ENCODE results near the gene SYNJ2. TPM values are rescaled to one million over a fixed set of nuclear protein-coding genes. Genes with fewer than 3 reads are reported as not detected.
A peak's percentile ranks its signal among the peaks of the same experiment; 100 is the strongest.

The SYNJ2 gene
- total RNA-seq, 2 donors from 2014 or later, result 24.7 to 37.3 TPM

- DNase-seq (ENCODE audit: low spot score), result no peak
- Mint-ChIP-seq H3K9me3 (peaks cover 5% of the 10 kb centered on the region), H3K27me3 (no peaks in the 10 kb centered on the region), H3K4me3 (peak overlapping the region; percentile 40), H3K27ac (peak overlapping the region; percentile 73 to 86), H3K4me1 (ENCODE audit: low read depth in 2 of 2) (peaks cover 60 to 63% of the 10 kb centered on the region in 2 donors), H3K36me3 (no peaks in the 10 kb centered on the region)
- ATAC-seq, result peak in 1 of 2 donors; percentile 51
Measured at GRCh38 chr6:158011478-158011920, 29.8 kb downstream of the SYNJ2 start.

DNA sequence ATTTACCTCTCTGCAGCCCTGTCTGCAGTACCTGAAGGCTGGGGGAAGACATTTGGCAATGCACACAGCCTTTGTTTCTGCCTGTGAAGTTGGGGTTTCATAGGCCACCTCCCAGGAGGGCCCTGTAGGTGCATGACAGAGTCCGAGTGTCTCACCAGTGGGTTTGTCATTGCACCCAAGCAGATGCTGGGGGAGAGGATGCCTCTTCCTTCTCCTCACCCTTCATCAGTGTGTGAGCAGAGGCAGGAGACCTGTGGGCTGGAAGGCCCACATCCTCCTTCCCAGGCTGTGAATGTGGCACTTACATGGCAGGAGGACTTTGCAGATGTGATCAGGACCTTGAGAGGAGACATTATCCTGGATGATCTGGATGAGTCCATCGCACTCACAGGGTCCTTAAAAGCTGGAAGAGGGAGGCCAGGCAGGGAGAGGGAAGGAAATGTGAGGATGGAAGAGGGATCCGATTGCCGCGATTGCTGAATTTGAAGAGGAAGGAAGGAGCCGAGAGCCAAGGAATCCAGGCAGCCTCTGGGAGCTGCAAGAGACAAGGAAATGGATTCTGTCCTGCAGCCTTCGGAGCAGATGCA is 30.4 kb downstream of the SYNJ2 start:
- ATAC-seq, result peak in 1 of 2 donors; percentile 64
- peak overlapping the region; percentile 73 to 86 for H3K27ac Mint-ChIP-seq
- no peak for DNase-seq (ENCODE audit: low spot score)
- H3K4me1 Mint-ChIP-seq (ENCODE audit: low read depth in 2 of 2), result peaks cover 60 to 63% of the 10 kb centered on the region in 2 donors
- no peaks in the 10 kb centered on the region for H3K36me3 Mint-ChIP-seq
- H3K9me3 Mint-ChIP-seq, result peaks cover 5% of the 10 kb centered on the region
- H3K4me3 Mint-ChIP-seq, result peak overlapping the region; percentile 40
- H3K27me3 Mint-ChIP-seq, result no peaks in the 10 kb centered on the region

DNA sequence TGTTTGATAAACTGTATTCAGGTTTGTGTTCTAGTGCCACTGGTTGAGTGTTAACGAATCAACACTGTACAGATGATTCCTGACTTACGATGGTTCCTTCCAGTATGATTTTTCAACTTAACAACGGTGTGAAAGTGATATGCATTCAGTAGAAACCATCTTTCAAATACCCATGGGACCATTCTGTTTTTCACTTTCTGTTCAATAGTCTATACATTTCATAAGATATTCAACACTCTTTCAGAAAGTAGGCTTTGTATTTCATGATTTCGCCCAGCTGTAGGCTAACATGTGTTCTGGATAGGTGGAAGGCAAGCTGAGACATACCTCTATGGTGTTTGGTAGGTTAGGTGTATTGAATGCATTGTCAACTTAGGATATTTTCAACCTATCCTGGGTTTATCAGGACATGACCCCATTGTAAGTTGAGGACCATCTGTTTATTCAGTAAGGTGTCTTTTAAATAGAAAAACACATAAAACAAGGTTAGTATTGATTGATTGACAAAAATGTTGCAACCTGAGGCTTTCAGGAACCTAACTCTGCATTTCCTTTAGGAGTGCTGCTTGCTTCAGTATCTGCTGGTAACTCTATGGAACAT is 32.3 kb downstream of the SYNJ2 start:
- H3K9me3 Mint-ChIP-seq, result peaks cover 5% of the 10 kb centered on the region
- no peak overlapping the region for H3K4me3 Mint-ChIP-seq
- DNase-seq (ENCODE audit: low spot score) (no peak), ATAC-seq (no peak)
- H3K27me3 Mint-ChIP-seq, result no peaks in the 10 kb centered on the region
- H3K27ac Mint-ChIP-seq, result peak overlapping the region; percentile 57 to 64
- H3K36me3 Mint-ChIP-seq, result no peaks in the 10 kb centered on the region
- H3K4me1 Mint-ChIP-seq (ENCODE audit: low read depth in 2 of 2), result peaks cover 50 to 51% of the 10 kb centered on the region in 2 donors

DNA sequence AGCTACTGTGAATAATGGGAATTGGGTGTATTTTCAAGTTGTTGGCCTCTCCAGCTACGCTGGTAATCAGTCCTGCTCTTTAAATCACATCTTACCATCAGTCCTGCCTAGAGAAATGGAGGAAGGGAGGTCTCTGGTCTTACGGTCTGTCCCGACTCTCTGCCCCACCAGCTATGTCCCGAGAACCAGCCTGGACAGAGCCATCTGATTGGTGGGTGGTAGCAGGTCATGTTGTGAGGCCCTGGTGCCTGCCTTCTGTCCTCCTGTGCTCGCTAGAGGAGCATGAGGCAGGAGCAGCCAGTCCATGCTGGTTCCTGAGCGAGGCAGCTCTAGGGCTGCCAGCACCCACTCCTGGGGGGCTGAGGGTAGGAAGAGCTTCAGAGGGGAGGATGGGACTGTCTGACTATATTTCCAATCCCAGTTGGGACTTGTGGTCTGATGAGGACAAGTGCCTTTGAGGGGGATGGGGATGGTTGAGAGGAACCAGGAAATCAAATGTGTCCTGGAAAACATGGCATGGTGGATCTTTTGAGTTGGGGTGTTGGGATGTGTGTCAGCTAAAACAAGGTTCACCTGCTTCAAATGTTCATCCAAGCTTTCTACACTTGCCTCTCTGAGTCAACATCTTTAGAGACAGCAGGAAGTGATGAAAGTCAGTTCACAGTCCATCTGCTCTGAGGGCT is 33.0 kb downstream of the SYNJ2 start:
- Mint-ChIP-seq H3K27me3 (no peaks in the 10 kb centered on the region), H3K36me3 (no peaks in the 10 kb centered on the region), H3K9me3 (peaks cover 5% of the 10 kb centered on the region), H3K4me1 (ENCODE audit: low read depth in 2 of 2) (peaks cover 43 to 45% of the 10 kb centered on the region in 2 donors), H3K4me3 (peak overlapping the region; percentile 61), H3K27ac (peak overlapping the region; percentile 57 to 64)
- peak; percentile 57 to 60 for ATAC-seq
- DNase-seq (ENCODE audit: low spot score), result no peak

GRCh38 chr6:158015188-158015506 is 33.5 kb downstream of the SYNJ2 start:
- peaks cover 39 to 42% of the 10 kb centered on the region in 2 donors for H3K4me1 Mint-ChIP-seq (ENCODE audit: low read depth in 2 of 2)
- H3K27ac Mint-ChIP-seq, result peak overlapping the region; percentile 57 to 64
- DNase-seq (ENCODE audit: low spot score), result no peak
- H3K36me3 Mint-ChIP-seq, result peaks cover 2% of the 10 kb centered on the region
- H3K27me3 Mint-ChIP-seq, result no peaks in the 10 kb centered on the region
- H3K4me3 Mint-ChIP-seq, result peak overlapping the region; percentile 61
- H3K9me3 Mint-ChIP-seq, result peaks cover 5% of the 10 kb centered on the region
- ATAC-seq, result no peak

GRCh38 chr6:158016571-158017383 is 35.1 kb downstream of the SYNJ2 start:
- DNase-seq (ENCODE audit: low spot score) (no peak), ATAC-seq (no peak)
- H3K27me3 Mint-ChIP-seq, result no peaks in the 10 kb centered on the region
- H3K36me3 Mint-ChIP-seq, result peaks cover 7% of the 10 kb centered on the region
- no peak overlapping the region for H3K4me3 Mint-ChIP-seq
- H3K9me3 Mint-ChIP-seq, result peaks cover 5% of the 10 kb centered on the region
- peak overlapping the region in 1 of 2 donors; percentile 84 for H3K27ac Mint-ChIP-seq
- peaks cover 25 to 26% of the 10 kb centered on the region in 2 donors for H3K4me1 Mint-ChIP-seq (ENCODE audit: low read depth in 2 of 2)

DNA sequence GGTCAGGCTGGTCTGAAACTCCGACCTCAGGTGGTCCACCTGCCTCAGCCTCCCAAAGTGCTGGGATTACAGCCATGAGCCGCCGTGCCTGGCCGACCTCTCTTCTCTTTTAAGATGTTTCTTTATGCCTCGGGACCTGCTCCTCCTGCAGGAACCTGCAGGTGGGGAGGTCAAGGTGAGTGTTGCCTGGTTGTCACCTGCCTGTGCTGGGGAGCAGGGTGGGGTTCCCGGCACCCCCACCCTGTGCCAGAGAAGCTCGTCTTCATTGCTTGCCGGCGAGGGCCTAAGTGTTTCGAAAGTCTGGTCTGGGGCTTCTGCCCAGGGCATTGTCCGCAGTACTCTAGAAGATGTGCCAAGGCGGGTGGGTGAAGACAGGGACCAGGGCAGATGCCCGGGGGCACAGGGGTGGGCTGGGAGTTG is 36.0 kb downstream of the SYNJ2 start:
- peak overlapping the region in 1 of 2 donors; percentile 62 for H3K27ac Mint-ChIP-seq
- DNase-seq (ENCODE audit: low spot score), result no peak
- peaks cover 18% of the 10 kb centered on the region in 2 donors for H3K4me1 Mint-ChIP-seq (ENCODE audit: low read depth in 2 of 2)
- H3K9me3 Mint-ChIP-seq, result peaks cover 5% of the 10 kb centered on the region
- no peak for ATAC-seq
- H3K27me3 Mint-ChIP-seq, result no peaks in the 10 kb centered on the region
- H3K36me3 Mint-ChIP-seq, result peaks cover 7% of the 10 kb centered on the region
- H3K4me3 Mint-ChIP-seq, result no peak overlapping the region

GRCh38 chr6:158018041-158018771 is 36.5 kb downstream of the SYNJ2 start:
- peaks cover 18% of the 10 kb centered on the region in 2 donors for H3K4me1 Mint-ChIP-seq (ENCODE audit: low read depth in 2 of 2)
- H3K4me3 Mint-ChIP-seq, result no peak overlapping the region
- H3K27ac Mint-ChIP-seq, result peak overlapping the region in 1 of 2 donors; percentile 62
- peaks cover 5% of the 10 kb centered on the region for H3K9me3 Mint-ChIP-seq
- no peaks in the 10 kb centered on the region for H3K27me3 Mint-ChIP-seq
- H3K36me3 Mint-ChIP-seq, result peaks cover 7% of the 10 kb centered on the region
- no peak for DNase-seq (ENCODE audit: low spot score)
- ATAC-seq, result no peak

DNA sequence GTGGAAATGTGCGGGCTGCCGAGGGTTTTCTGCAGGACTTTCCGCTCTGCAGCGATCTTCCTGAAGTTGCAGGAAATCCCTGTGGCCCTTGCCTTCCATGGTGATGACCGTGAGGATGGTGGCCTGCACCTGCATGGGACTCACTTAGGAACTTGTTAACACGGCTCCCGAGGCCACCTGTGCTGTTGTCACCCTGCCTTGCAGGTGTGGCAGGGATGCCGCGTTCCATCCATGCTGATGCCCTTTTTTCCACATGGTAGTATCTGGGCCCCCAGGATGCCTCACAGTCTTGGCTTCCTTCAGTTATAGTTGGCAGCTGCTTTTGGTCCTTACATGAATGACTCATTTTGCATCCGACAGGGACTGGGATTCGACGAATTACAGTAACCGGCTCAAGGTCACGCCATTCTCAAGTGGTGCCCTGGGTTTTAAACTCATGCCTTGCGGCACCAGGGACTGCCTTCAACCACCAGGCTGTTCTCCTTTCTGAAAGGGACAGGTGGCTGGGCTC is 37.2 kb downstream of the SYNJ2 start:
- no peak overlapping the region for H3K4me3 Mint-ChIP-seq
- no peaks in the 10 kb centered on the region for H3K27me3 Mint-ChIP-seq
- peaks cover 7% of the 10 kb centered on the region for H3K36me3 Mint-ChIP-seq
- DNase-seq (ENCODE audit: low spot score) (no peak), ATAC-seq (no peak)
- peaks cover 3% of the 10 kb centered on the region for H3K9me3 Mint-ChIP-seq
- H3K27ac Mint-ChIP-seq, result no peak overlapping the region
- H3K4me1 Mint-ChIP-seq (ENCODE audit: low read depth in 2 of 2), result peaks cover 12 to 13% of the 10 kb centered on the region in 2 donors

- Mint-ChIP-seq H3K9me3 (peaks cover 2% of the 10 kb centered on the region), H3K4me3 (no peak overlapping the region), H3K27ac (no peak overlapping the region), H3K27me3 (no peaks in the 10 kb centered on the region), H3K4me1 (ENCODE audit: low read depth in 2 of 2) (peaks cover 8 to 10% of the 10 kb centered on the region in 2 donors), H3K36me3 (peaks cover 7% of the 10 kb centered on the region)
- ATAC-seq (no peak), DNase-seq (ENCODE audit: low spot score) (no peak)
Measured at GRCh38 chr6:158019416-158019815, 37.8 kb downstream of the SYNJ2 start.

DNA sequence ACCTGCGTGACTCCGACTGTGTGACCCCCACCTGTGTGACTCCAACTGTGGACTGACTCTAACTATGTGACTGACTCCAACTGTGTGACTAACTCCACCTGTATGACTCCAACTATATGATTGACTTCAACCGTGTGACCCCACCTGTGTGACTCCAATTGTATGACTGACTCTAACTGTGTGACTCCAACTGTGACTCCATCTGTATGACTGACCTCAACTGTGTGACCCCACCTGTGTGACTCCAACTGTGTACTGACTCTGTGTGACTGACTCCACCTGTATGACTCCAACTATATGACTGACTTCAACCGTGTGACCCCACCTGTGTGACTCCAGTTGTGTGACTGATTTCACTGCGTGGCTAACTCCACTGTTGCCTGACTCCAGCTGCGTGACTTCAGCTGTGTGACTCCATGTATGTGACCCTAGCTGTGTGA is 38.6 kb downstream of the SYNJ2 start:
- peak; percentile 17 to 18 for ATAC-seq
- H3K27ac Mint-ChIP-seq, result no peak overlapping the region
- peaks cover 7% of the 10 kb centered on the region for H3K36me3 Mint-ChIP-seq
- no peak overlapping the region for H3K4me3 Mint-ChIP-seq
- H3K27me3 Mint-ChIP-seq, result no peaks in the 10 kb centered on the region
- no peaks in the 10 kb centered on the region for H3K9me3 Mint-ChIP-seq
- peaks cover 0 to 6% of the 10 kb centered on the region in 2 donors for H3K4me1 Mint-ChIP-seq (ENCODE audit: low read depth in 2 of 2)
- no peak for DNase-seq (ENCODE audit: low spot score)

DNA sequence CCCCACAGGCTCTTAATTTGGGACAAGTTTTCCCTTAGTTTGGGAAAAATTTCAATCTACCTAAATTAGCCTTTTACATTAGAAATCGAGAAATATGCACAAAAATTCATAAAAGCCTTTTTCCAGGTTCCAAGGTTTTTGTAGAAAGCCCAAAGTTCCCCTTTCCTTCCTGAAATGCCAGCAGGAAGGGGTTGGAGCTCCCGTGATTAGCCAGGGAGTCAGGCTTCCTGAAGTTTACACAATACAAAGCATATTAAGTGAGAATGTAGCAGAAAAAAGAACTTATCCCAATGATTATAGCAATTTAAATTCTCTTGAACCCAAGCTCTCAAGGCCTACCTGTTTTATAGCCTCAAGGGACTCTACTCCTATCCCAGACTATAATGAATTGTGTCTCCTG is 39.1 kb downstream of the SYNJ2 start:
- no peak for ATAC-seq
- DNase-seq (ENCODE audit: low spot score), result no peak
- no peaks in the 10 kb centered on the region for H3K27me3 Mint-ChIP-seq

GRCh38 chr6:158021376-158021775 is 39.7 kb downstream of the SYNJ2 start:
- ATAC-seq (no peak), DNase-seq (ENCODE audit: low spot score) (no peak)
- peaks cover 7% of the 10 kb centered on the region for H3K36me3 Mint-ChIP-seq
- no peaks in the 10 kb centered on the region for H3K27me3 Mint-ChIP-seq
- no peak overlapping the region for H3K4me3 Mint-ChIP-seq
- no peak overlapping the region for H3K27ac Mint-ChIP-seq
- H3K4me1 Mint-ChIP-seq (ENCODE audit: low read depth in 2 of 2), result peaks cover 5 to 12% of the 10 kb centered on the region in 2 donors
- no peaks in the 10 kb centered on the region for H3K9me3 Mint-ChIP-seq

More for the DNA sequence above, 39.1 kb downstream of the SYNJ2 start:
- H3K27ac Mint-ChIP-seq, result no peak overlapping the region
- H3K4me1 Mint-ChIP-seq (ENCODE audit: low read depth in 2 of 2), result peaks cover 0 to 6% of the 10 kb centered on the region in 2 donors
- peaks cover 7% of the 10 kb centered on the region for H3K36me3 Mint-ChIP-seq
- no peaks in the 10 kb centered on the region for H3K9me3 Mint-ChIP-seq
- H3K4me3 Mint-ChIP-seq, result no peak overlapping the region

Measured in natural killer cell treated with Interleukin-12 subunit alpha and Interleukin-12 subunit beta and Interleukin-15 and Interleukin-18, amount 100 ng/mL, for 72 hours (primary cell).